ENCODE results near the gene RYR3.

Gene RYR3

DNA sequence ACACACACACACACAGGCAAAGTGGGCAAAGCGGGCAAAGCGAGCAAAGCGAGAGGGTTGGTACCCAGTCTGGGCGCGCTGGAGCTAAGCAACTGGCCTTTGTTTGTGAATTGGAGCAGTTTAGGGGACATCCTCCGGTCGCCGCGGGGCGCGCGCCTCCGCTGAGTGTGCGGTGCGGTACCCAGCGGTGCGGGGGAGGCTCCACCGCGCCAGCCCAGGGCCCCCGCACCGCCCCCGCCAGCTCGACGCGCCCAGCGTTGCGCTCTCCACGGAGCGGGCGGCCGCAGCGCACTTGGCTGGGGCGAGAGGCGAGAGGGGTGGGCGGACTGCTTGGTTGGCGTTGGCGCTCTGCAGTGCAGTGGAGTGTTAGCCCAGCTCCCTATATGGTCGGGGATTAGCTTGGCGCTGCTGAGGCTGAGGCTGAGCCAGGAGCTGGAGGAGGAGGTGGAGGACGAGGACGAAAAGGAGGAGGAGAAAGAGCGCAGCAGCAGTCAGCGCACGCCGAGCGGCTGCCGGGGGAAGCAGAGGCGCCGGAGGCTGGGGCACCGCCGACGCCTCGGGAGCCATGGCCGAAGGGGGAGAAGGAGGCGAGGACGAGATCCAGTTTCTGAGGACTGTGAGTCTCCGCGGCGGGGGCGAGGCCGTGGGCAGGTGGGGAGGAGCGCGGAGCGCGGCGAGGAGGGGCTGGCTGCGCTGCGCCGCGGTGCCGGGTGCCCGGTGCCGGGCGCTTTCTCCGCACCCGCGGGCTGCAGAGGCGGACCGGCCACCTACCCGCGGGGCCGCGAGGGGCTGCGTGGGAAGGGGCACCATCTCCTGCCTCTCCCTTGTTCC, at the start of gene RYR3:
RYR3 (plus strand) TSS at position 487 of the 831 bp plus-strand sequence; CDS start at position 566, 79 bp downstream.
- H3K9ac ChIP-seq (ENCODE audit: low read length in 2 of 2), result peak within 1 kb of the TSS; percentile 64 to 72
- H3K27me3 ChIP-seq (ENCODE audit: control insufficient read depth in 1 of 2, insufficient read depth in 2 of 2, low read length in 2 of 2), result no peaks in the 10 kb centered on the region
- H3K36me3 ChIP-seq (ENCODE audit: control insufficient read depth in 2 of 2, insufficient read depth in 2 of 2, low read length in 2 of 2), result no peaks in the 10 kb centered on the region
- peak within 1 kb of the TSS; percentile 86 for H3K27ac ChIP-seq (ENCODE audit: low read length)
- peaks cover 22% of the 10 kb centered on the region for H3K4me1 ChIP-seq (ENCODE audit: control insufficient read depth, insufficient read depth, low read length)
- H3K9me3 ChIP-seq (ENCODE audit: control insufficient read depth in 2 of 2, low read length in 2 of 2), result no peaks in the 10 kb centered on the region
- H3K4me3 ChIP-seq (ENCODE audit: low read length in 2 of 2), result peak within 1 kb of the TSS; percentile 52 to 80

DNA sequence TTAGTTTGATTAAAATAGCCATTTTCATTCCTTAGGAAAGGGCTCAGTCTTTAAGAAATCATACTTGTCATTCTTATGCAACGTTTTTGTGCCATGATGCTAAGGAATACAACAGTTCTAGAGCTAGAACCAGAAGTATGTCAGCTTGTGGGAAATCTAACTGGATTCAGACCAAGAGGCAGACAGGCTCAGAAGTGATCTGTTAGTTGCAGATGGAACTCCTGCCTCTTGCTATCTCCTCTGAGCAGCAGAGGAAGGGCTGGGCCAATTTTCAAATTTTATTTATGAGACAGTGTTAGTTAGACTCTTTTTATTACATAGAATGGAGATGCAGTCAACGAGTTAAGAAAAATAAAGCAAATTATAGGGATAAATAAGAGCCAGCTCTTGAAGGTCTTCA, 48.5 kb upstream of the RYR3 start:
- Histone ChIP-seq H3K36me3 (ENCODE audit: control insufficient read depth in 2 of 2, insufficient read depth in 2 of 2, low read length in 2 of 2) (no peaks in the 10 kb centered on the region), H3K4me3 (ENCODE audit: low read length in 2 of 2) (no peak overlapping the region), H3K9ac (ENCODE audit: low read length in 2 of 2) (no peak overlapping the region)

DNA sequence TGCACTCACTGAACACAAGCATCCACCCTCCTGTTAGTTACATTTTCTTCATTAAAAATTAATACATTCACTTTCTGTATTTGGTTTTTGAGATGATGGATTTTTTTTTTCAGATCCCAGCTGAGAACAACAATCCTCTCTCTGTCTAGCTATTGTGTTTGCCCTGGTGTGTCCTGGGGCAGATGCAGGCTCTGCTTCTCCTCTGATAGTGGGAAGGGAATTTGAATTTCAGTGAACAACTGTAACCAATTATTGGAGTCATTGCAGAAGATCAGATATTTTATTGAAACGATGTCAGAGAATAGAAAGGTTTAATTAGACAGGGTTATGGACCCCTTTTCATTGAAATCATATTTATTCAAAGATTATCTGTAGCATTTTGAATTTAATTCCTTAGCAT, 33.1 kb upstream of the RYR3 start:
- Histone ChIP-seq H3K27ac (ENCODE audit: low read length) (no peak overlapping the region), H3K27me3 (ENCODE audit: control insufficient read depth in 1 of 2, insufficient read depth in 2 of 2, low read length in 2 of 2) (peaks cover 0 to 2% of the 10 kb centered on the region in 2 donors)

More for the DNA sequence above, 48.5 kb upstream of the RYR3 start:
- no peaks in the 10 kb centered on the region for H3K27me3 ChIP-seq (ENCODE audit: control insufficient read depth in 1 of 2, insufficient read depth in 2 of 2, low read length in 2 of 2)
- peaks cover 0 to 3% of the 10 kb centered on the region in 2 donors for H3K9me3 ChIP-seq (ENCODE audit: control insufficient read depth in 2 of 2, low read length in 2 of 2)
- H3K4me1 ChIP-seq (ENCODE audit: control insufficient read depth, insufficient read depth, low read length), result no peaks in the 10 kb centered on the region
- no peak overlapping the region for H3K27ac ChIP-seq (ENCODE audit: low read length)

DNA sequence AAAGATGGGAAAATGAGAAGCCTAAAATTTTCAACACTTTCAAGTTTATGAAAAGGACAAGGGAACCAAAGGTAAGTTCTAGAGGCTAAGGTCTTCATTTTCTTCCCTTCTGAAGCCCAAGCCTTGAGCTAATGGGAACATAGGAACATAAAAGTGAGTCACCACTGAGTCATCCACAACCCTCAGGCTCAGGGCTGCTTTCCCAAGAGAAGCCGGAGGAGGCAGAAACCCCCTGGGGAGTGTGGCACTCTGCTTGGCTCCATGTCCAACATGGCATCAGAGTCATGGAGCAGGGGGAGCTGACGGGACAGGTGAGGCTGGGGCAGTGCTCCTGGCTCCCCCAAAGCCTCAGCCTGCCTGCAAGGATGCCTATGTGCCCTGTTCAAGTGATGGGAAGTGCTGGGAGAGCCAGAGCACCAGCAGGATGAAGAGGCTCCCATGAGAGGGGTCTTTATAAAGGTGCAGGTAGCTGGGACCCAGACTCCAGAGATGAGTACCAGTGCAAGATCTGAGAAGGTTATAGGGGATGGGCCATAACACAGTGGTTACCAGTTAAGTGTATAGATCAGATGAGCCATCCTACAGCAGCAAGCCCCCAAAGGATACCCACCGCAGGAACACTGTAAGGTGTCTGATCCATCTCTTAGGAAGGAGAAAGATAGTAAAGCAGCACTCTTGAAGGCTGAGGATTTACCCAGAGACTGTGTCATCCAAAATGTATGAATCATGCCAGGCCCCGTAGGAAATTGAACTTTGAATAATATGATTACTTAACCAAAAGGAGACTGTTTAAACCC, 31.8 kb upstream of the RYR3 start:
- no peaks in the 10 kb centered on the region for H3K9me3 ChIP-seq (ENCODE audit: control insufficient read depth in 2 of 2, low read length in 2 of 2)
- no peaks in the 10 kb centered on the region for H3K36me3 ChIP-seq (ENCODE audit: control insufficient read depth in 2 of 2, insufficient read depth in 2 of 2, low read length in 2 of 2)
- no peak overlapping the region for H3K27ac ChIP-seq (ENCODE audit: low read length)
- H3K4me3 ChIP-seq (ENCODE audit: low read length in 2 of 2), result no peak overlapping the region
- no peaks in the 10 kb centered on the region for H3K4me1 ChIP-seq (ENCODE audit: control insufficient read depth, insufficient read depth, low read length)
- H3K27me3 ChIP-seq (ENCODE audit: control insufficient read depth in 1 of 2, insufficient read depth in 2 of 2, low read length in 2 of 2), result peaks cover 0 to 2% of the 10 kb centered on the region in 2 donors
- H3K9ac ChIP-seq (ENCODE audit: low read length in 2 of 2), result no peak overlapping the region

More for the DNA sequence above, 33.1 kb upstream of the RYR3 start:
- no peaks in the 10 kb centered on the region for H3K9me3 ChIP-seq (ENCODE audit: control insufficient read depth in 2 of 2, low read length in 2 of 2)
- H3K36me3 ChIP-seq (ENCODE audit: control insufficient read depth in 2 of 2, insufficient read depth in 2 of 2, low read length in 2 of 2), result no peaks in the 10 kb centered on the region
- H3K9ac ChIP-seq (ENCODE audit: low read length in 2 of 2), result no peak overlapping the region
- no peak overlapping the region for H3K4me3 ChIP-seq (ENCODE audit: low read length in 2 of 2)
- H3K4me1 ChIP-seq (ENCODE audit: control insufficient read depth, insufficient read depth, low read length), result no peaks in the 10 kb centered on the region

DNA sequence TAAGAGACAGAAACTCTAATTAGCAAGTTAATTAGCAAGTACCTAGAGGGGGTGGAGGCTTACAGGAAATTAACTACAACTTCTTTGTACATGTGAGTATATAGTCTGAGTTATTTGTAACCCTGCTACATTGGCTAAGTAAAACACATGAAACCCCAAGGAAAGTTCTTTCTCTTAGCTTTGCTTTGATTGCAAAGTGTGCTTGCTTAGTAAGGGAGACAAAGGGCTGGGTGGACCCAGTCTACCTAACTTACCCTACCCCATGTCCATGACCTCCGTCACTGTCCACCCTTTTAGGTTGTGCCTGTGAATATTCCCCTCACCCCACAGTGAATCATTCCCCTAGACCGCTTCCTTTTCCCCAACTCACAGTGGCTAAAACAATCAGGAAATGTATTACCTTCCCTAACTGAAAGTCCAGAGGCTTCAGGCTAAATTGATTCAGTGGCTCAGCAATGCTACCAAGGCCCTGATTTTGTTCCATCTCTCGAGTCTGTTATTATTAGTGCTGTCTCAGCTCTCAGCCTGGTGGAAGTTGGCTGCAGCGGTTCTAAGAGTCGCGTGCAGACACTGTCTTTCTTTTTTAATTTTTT, 31.1 kb upstream of the RYR3 start:
- Histone ChIP-seq H3K36me3 (ENCODE audit: control insufficient read depth in 2 of 2, insufficient read depth in 2 of 2, low read length in 2 of 2) (no peaks in the 10 kb centered on the region), H3K27me3 (ENCODE audit: control insufficient read depth in 1 of 2, insufficient read depth in 2 of 2, low read length in 2 of 2) (peaks cover 0 to 2% of the 10 kb centered on the region in 2 donors), H3K9me3 (ENCODE audit: control insufficient read depth in 2 of 2, low read length in 2 of 2) (no peaks in the 10 kb centered on the region), H3K4me3 (ENCODE audit: low read length in 2 of 2) (no peak overlapping the region), H3K9ac (ENCODE audit: low read length in 2 of 2) (no peak overlapping the region), H3K27ac (ENCODE audit: low read length) (no peak overlapping the region), H3K4me1 (ENCODE audit: control insufficient read depth, insufficient read depth, low read length) (no peaks in the 10 kb centered on the region)

DNA sequence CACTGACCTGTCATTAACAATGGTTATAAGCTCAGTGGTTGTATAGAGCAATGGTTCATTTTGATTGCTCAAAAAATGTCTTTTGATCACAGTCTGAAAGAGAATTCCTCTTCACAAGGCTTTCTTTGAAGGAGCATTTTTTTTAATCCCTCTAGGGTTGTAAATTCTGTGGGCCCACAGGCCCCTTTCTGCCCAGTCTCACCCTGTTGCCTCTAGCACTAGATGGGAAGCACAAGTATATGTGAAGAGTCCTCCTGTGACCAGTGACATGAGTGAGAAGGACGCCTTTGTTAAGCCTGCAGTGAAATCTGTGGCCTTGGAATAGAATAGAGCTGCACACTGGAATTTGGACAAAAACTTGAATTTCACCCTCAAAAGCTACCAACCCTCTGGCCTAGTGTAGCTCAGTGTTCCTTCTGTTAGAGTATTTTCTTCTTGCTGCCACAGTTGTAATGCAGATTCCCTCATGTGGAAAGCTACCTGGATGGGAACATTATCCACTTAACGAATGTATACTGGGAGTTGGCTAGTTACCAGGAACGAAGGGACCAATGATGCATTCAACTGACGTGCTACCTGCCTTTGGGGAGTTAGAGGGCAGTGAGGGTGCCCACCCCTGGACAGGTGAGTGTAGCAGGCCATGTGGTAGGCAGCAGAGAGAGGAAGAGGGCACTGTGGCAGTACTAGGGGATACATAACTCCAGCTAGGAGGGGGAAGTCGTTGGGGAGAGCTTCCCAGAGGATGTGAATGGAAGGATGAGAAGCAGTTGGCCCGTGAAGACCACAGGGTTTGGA, 28.3 kb upstream of the RYR3 start:
- no peak overlapping the region for H3K4me3 ChIP-seq (ENCODE audit: low read length in 2 of 2)
- H3K4me1 ChIP-seq (ENCODE audit: control insufficient read depth, insufficient read depth, low read length), result no peaks in the 10 kb centered on the region
- H3K9me3 ChIP-seq (ENCODE audit: control insufficient read depth in 2 of 2, low read length in 2 of 2), result no peaks in the 10 kb centered on the region
- no peak overlapping the region for H3K9ac ChIP-seq (ENCODE audit: low read length in 2 of 2)
- peaks cover 0 to 2% of the 10 kb centered on the region in 2 donors for H3K27me3 ChIP-seq (ENCODE audit: control insufficient read depth in 1 of 2, insufficient read depth in 2 of 2, low read length in 2 of 2)
- H3K36me3 ChIP-seq (ENCODE audit: control insufficient read depth in 2 of 2, insufficient read depth in 2 of 2, low read length in 2 of 2), result no peaks in the 10 kb centered on the region
- H3K27ac ChIP-seq (ENCODE audit: low read length), result no peak overlapping the region

DNA sequence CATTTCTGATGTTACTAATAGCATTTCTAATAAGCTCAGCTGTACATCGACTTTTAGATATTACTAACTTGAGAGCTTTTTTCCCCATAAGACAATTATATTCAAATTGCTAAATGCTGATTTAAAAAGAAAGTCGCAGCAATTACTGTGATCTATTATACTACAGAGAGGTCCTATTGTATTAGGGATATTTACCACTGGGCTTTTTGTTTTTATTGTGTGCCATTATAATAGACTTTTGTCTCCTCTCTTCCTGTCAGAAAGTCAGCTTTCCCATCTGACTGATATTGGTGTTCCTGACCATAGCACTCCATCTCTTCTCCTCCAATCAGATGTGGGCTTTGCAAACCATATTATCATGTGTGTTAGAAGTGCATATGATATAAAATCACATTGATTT, 27.2 kb upstream of the RYR3 start:
- no peak overlapping the region for H3K4me3 ChIP-seq (ENCODE audit: low read length in 2 of 2)
- H3K27me3 ChIP-seq (ENCODE audit: control insufficient read depth in 1 of 2, insufficient read depth in 2 of 2, low read length in 2 of 2), result peaks cover 0 to 2% of the 10 kb centered on the region in 2 donors
- H3K9me3 ChIP-seq (ENCODE audit: control insufficient read depth in 2 of 2, low read length in 2 of 2), result no peaks in the 10 kb centered on the region
- no peaks in the 10 kb centered on the region for H3K36me3 ChIP-seq (ENCODE audit: control insufficient read depth in 2 of 2, insufficient read depth in 2 of 2, low read length in 2 of 2)
- H3K27ac ChIP-seq (ENCODE audit: low read length), result no peak overlapping the region
- no peaks in the 10 kb centered on the region for H3K4me1 ChIP-seq (ENCODE audit: control insufficient read depth, insufficient read depth, low read length)
- H3K9ac ChIP-seq (ENCODE audit: low read length in 2 of 2), result no peak overlapping the region

DNA sequence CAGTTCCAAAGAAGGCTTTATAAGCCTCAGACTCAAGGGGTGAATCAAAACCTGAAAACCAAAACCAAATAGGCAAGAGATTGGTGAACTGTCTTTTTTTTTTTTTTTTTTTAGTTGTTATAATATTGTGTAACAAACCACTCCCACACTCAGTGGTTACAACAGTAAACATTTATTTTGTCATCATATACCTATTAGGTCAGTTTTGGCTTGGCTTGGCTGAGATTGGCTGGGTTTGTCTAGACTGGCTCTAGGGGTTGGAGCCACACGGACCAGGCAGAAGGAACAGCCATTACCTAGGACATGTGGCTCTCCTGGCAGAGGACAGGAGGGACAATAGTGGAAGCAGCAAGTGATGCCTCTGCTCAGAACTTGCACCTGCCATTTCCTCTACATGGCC, 26.4 kb upstream of the RYR3 start:
- no peak overlapping the region for H3K4me3 ChIP-seq (ENCODE audit: low read length in 2 of 2)
- H3K36me3 ChIP-seq (ENCODE audit: control insufficient read depth in 2 of 2, insufficient read depth in 2 of 2, low read length in 2 of 2), result no peaks in the 10 kb centered on the region
- no peaks in the 10 kb centered on the region for H3K9me3 ChIP-seq (ENCODE audit: control insufficient read depth in 2 of 2, low read length in 2 of 2)
- H3K9ac ChIP-seq (ENCODE audit: low read length in 2 of 2), result no peak overlapping the region
- no peaks in the 10 kb centered on the region for H3K27me3 ChIP-seq (ENCODE audit: control insufficient read depth in 1 of 2, insufficient read depth in 2 of 2, low read length in 2 of 2)
- H3K27ac ChIP-seq (ENCODE audit: low read length), result no peak overlapping the region
- no peaks in the 10 kb centered on the region for H3K4me1 ChIP-seq (ENCODE audit: control insufficient read depth, insufficient read depth, low read length)

DNA sequence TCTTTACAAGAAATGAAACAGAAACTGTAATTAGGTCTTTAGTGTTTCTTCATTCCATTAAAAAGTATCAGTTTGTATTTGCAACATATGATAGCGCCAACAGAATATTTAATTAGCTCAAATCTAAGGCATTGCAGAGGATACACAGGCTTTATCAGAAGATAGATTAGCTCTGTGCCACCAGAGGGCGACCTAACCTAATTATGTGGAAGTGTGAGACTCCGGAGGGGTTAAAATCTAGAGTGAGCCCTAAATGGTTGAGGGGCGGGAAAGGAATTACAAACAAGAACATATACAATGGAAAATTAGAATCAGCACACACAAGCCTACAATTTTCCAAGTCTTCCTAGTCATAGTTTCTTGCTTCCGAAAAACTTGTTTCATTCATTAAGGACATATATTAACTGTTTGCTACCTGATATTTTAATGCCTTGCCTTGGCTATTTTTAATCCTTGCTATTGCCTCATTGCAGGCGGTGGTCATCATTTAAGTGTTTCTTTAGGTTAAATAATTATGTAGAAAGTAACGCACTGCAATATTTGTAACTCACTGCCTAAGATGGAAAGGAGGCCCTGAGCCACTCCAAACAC, 18.0 kb upstream of the RYR3 start:
- H3K4me3 ChIP-seq (ENCODE audit: low read length in 2 of 2), result peak overlapping the region in 1 of 2 donors; percentile 40
- H3K4me1 ChIP-seq (ENCODE audit: control insufficient read depth, insufficient read depth, low read length), result no peaks in the 10 kb centered on the region
- H3K27me3 ChIP-seq (ENCODE audit: control insufficient read depth in 1 of 2, insufficient read depth in 2 of 2, low read length in 2 of 2), result no peaks in the 10 kb centered on the region
- no peak overlapping the region for H3K27ac ChIP-seq (ENCODE audit: low read length)
- no peaks in the 10 kb centered on the region for H3K9me3 ChIP-seq (ENCODE audit: control insufficient read depth in 2 of 2, low read length in 2 of 2)
- H3K36me3 ChIP-seq (ENCODE audit: control insufficient read depth in 2 of 2, insufficient read depth in 2 of 2, low read length in 2 of 2), result no peaks in the 10 kb centered on the region
- H3K9ac ChIP-seq (ENCODE audit: low read length in 2 of 2), result no peak overlapping the region

Measured in stomach smooth muscle (tissue), 2 donors.